HepG2 (cell line): ENCODE data around the gene CACNG1.

Experiments used
- GZF1 ChIP-seq: sonication (generic); formaldehyde crosslinking; IDR thresholded peaks from 2 replicates; pipeline ENCODE4 v1.5.1; 2020; ENCODE audit warnings: mild to moderate bottlenecking, missing genetic modification reagents
- HDAC2 ChIP-seq: sonication (generic); formaldehyde crosslinking; IDR thresholded peaks from 2 replicates; pipeline ENCODE4 v1.4.0; 2020; ENCODE audit warnings: missing genetic modification reagents
- JUNB ChIP-seq: sonication (generic); formaldehyde crosslinking; IDR thresholded peaks from 2 replicates; pipeline ENCODE4 v1.8.0; 2022; ENCODE audit warnings: missing genetic modification reagents, mild to moderate bottlenecking, borderline replicate concordance
- KDM4B ChIP-seq: sonication (generic); formaldehyde crosslinking; IDR thresholded peaks from 2 replicates; pipeline ENCODE4 v1.4.0; 2020; ENCODE audit warnings: missing genetic modification reagents
- MBD4 ChIP-seq: IDR thresholded peaks from 2 replicates; pipeline ENCODE4 v1.6.1; 2012; ENCODE audit warnings: low read length, inconsistent platforms, borderline replicate concordance
- NFIC ChIP-seq: IDR thresholded peaks from 2 replicates; pipeline ENCODE4 v1.6.1; 2012; ENCODE audit warnings: mild to moderate bottlenecking, low read length, inconsistent platforms
- POLR2AphosphoS5 ChIP-seq: IDR thresholded peaks from 2 replicates; pipeline ENCODE4 v1.6.1; 2012; ENCODE audit warnings: low read depth, low read length
- ZC3H4 ChIP-seq: sonication (generic); formaldehyde crosslinking; IDR thresholded peaks from 2 replicates; pipeline ENCODE4 v1.4.0; 2020; ENCODE audit warnings: missing genetic modification reagents, borderline replicate concordance
- ZNF235 ChIP-seq: sonication (generic); formaldehyde crosslinking; IDR thresholded peaks from 2 replicates; pipeline ENCODE4 v1.8.1; 2023; ENCODE audit warnings: mild to moderate bottlenecking, missing genetic modification reagents, borderline replicate concordance
- ZNF776 ChIP-seq: sonication (generic); formaldehyde crosslinking; IDR thresholded peaks from 2 replicates; pipeline ENCODE4 v1.4.0; 2020; ENCODE audit warnings: mild to moderate bottlenecking, missing genetic modification reagents
- TF ChIP-seq, protein P1 (sequence below): sonication (generic); formaldehyde crosslinking; IDR thresholded peaks from 2 replicates; pipeline ENCODE4 v1.5.0; 2020; ENCODE audit warnings: mild to moderate bottlenecking, missing genetic modification reagents, moderate library complexity

DNA sequence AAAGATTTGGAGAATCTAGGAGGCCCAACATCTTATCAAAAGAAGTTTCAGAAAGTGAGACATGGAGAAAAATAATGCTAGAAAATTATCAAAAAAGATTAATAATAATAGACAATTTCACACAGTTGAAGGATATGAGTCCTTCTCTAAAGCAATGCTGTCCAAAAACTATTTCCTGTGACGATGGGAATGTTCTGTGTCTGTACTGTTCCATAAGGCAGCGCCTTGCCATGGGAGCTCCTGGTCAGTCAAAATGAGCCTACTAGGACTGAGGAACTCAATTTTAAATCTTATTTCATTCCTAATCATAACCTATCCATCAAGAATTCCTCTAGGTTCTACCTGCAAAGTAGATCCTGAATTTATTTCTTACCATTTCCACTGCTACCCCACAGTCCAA, 49.0 kb downstream of the CACNG1 start:
- no peak for TF ChIP-seq MBD4
- TF ChIP-seq NFIC = no peak
- TF ChIP-seq HDAC2 (CRISPR knock-in tag) = no peak
- TF ChIP-seq ZC3H4 (CRISPR knock-in tag) = no peak
- TF ChIP-seq POLR2AphosphoS5 = no peak
- no peak for TF ChIP-seq KDM4B
- TF ChIP-seq GZF1 (CRISPR knock-in tag) = no peak
- TF ChIP-seq, protein P1, sequence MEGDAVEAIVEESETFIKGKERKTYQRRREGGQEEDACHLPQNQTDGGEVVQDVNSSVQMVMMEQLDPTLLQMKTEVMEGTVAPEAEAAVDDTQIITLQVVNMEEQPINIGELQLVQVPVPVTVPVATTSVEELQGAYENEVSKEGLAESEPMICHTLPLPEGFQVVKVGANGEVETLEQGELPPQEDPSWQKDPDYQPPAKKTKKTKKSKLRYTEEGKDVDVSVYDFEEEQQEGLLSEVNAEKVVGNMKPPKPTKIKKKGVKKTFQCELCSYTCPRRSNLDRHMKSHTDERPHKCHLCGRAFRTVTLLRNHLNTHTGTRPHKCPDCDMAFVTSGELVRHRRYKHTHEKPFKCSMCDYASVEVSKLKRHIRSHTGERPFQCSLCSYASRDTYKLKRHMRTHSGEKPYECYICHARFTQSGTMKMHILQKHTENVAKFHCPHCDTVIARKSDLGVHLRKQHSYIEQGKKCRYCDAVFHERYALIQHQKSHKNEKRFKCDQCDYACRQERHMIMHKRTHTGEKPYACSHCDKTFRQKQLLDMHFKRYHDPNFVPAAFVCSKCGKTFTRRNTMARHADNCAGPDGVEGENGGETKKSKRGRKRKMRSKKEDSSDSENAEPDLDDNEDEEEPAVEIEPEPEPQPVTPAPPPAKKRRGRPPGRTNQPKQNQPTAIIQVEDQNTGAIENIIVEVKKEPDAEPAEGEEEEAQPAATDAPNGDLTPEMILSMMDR (CRISPR knock-in tag) = no peak
- TF ChIP-seq JUNB = no peak
- TF ChIP-seq ZNF776 (CRISPR knock-in tag) = no peak
- no peak for TF ChIP-seq ZNF235 (CRISPR knock-in tag)
